Upper lobe of left lung (tissue), 6 donors: Measurements from ENCODE around the gene GPR25. TPM values are rescaled to one million over a fixed set of nuclear protein-coding genes. Genes with fewer than 3 reads are reported as not detected.

Source experiments
- ATAC-seq, 2 donors: fragments of 200-7000 bp; cut with Tn5 transposase; one replicate each; pipeline ENCODE4 v1.9.1; 2022; ENCODE audit warnings: mild to moderate bottlenecking in 2 of 2, moderate library complexity in 2 of 2; ENCODE audit not compliant: low FRiP score in 2 of 2
- DNase-seq, 2 donors: peaks; one replicate each; pipeline ENCODE4 v3.0.0-alpha.2; 2019 to 2020
- H3K27ac ChIP-seq, 4 donors: fragments of 200-600 bp; sonication (generic); one replicate each; pipeline ENCODE4 v1.5.1; 2016 to 2019
- H3K27me3 ChIP-seq, 4 donors: fragments of 200-600 bp; sonication (generic); one replicate each; pipeline ENCODE4 v1.5.1; 2017 to 2019
- H3K36me3 ChIP-seq, 4 donors: fragments of 200-600 bp; sonication (generic); one replicate each; pipeline ENCODE4 v1.5.1; 2016 to 2019
- H3K4me1 ChIP-seq, 4 donors: fragments of 200-600 bp; sonication (generic); one replicate each; pipeline ENCODE4 v1.5.1; 2018 to 2019
- H3K4me3 ChIP-seq, 4 donors: fragments of 200-600 bp; sonication (generic); one replicate each; pipeline ENCODE4 v1.5.1; 2017 to 2019; ENCODE audit warnings: mild to moderate bottlenecking in 2 of 4, moderate library complexity in 1 of 4
- H3K9me3 ChIP-seq, 4 donors: fragments of 200-600 bp; sonication (generic); one replicate each; pipeline ENCODE4 v1.5.1; 2018 to 2019
- EP300 ChIP-seq, 4 donors: sonication (generic); formaldehyde crosslinking; IDR thresholded peaks; one replicate each; pipeline ENCODE4 v1.5.1; 2017; ENCODE audit warnings: antibody characterized with exemption in 4 of 4, control low read depth in 2 of 4
- POLR2A ChIP-seq, 4 donors: fragments of 450-650 bp; IDR thresholded peaks; one replicate each; pipeline ENCODE4 v1.5.1; 2016 to 2017; ENCODE audit warnings: antibody characterized with exemption in 4 of 4, mild to moderate bottlenecking in 2 of 4
- POLR2AphosphoS5 ChIP-seq, 2 donors: sonication (generic); formaldehyde crosslinking; IDR thresholded peaks; one replicate each; pipeline ENCODE4 v1.5.1; 2017; ENCODE audit warnings: antibody characterized with exemption in 2 of 2
- WGBS, 2 donors: methylation state at CpG; one replicate each; pipeline ENCODE4 v1.1.5; 2017 to 2018; 5-methylcytosine and 5-hydroxymethylcytosine counted together
- total RNA-seq, 6 donors: library from RNA; depleted of rRNA in 4 of 6; stranded (reverse); fragments of >200 nt in 4 of 6; gene quantifications; one replicate each; pipeline versions ENCODE4 v1.1.0 to v1.2.1, GENCODE V29; 2016 to 2021
- TF ChIP-seq, protein P1 (sequence below), 6 experiments: fragments of 450-650 bp in 4 of 6; fragments of 200-600 bp in 2 of 6; sonication (generic) in 2 of 6; IDR thresholded peaks; one replicate each; pipeline ENCODE4 v1.5.1; 2016 to 2019; ENCODE audit warnings: antibody characterized with exemption in 6 of 6
- donor health status: DM: no; HTN: no; CAD: no; lungs with moderate emphysema.
- donor health status: DM: no; HTN: yes; CAD: no; lungs with severe emphysema.

GPR25 gene
- total RNA-seq, 6 donors from 2014 or later = 0.49 to 0.74 (median 0.54) TPM; not detected in 3

DNA sequence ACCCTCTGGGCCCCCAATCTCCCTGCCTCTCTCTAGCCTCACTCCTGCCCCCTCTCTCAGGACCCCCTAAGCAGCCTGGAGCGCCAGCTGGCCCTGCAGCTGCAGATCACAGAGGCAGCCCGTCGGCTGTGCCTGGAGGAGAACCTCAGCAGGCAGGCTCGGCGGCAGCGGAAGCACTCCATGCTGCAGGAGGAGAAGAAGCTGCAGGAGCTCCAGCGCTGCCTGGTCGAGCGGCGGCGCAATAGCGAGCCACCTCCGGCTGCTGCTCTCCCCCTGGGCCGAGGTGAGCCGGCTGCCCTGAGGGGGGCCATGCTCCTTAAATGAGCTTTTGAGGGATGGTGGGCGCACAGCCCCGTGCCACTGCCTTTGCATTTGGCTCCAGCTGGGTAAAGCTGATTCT, 28.1 kb downstream of the GPR25 start:
- 93 to 94% methylated on average over 12 to 17 of the region's 17 CpGs for WGBS, 2 donors

DNA sequence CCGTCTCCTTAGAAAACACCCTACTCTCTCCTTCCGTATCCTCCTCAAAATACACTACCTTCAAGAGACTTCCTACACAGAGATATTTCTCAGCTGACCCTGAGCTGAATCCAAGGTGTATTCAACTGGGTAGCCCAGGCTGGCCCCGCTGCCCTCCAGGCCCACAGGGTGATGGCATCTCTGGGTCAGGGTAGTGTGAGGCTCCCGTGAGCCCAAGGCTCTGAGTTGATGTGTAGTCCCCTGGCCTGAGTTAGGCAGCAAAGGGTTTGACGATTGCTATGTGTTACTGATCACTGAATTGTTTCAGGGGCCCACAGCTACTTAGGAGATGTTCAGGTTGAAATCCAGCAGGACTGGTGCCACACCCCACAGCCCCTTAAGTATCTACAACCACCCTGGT, 28.6 kb downstream of the GPR25 start:
- Histone ChIP-seq H3K4me1 (peaks cover 0 to 7% (median 3%) of the 10 kb centered on the region in 4 donors), H3K9me3 (no peaks in the 10 kb centered on the region), H3K4me3 (no peak overlapping the region), H3K36me3 (no peaks in the 10 kb centered on the region), H3K27me3 (no peaks in the 10 kb centered on the region), H3K27ac (no peak overlapping the region)
- DNase-seq = no peak
- no peak for ATAC-seq
- TF ChIP-seq POLR2AphosphoS5 (IDR thresholded peaks at IDR 0.05) = no peak
- TF ChIP-seq POLR2A (IDR thresholded peaks at IDR 0.05) = no peak
- TF ChIP-seq EP300 (IDR thresholded peaks at IDR 0.05) = no peak
- TF ChIP-seq, protein P1, sequence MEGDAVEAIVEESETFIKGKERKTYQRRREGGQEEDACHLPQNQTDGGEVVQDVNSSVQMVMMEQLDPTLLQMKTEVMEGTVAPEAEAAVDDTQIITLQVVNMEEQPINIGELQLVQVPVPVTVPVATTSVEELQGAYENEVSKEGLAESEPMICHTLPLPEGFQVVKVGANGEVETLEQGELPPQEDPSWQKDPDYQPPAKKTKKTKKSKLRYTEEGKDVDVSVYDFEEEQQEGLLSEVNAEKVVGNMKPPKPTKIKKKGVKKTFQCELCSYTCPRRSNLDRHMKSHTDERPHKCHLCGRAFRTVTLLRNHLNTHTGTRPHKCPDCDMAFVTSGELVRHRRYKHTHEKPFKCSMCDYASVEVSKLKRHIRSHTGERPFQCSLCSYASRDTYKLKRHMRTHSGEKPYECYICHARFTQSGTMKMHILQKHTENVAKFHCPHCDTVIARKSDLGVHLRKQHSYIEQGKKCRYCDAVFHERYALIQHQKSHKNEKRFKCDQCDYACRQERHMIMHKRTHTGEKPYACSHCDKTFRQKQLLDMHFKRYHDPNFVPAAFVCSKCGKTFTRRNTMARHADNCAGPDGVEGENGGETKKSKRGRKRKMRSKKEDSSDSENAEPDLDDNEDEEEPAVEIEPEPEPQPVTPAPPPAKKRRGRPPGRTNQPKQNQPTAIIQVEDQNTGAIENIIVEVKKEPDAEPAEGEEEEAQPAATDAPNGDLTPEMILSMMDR (IDR thresholded peaks at IDR 0.05) = no peak
- 95 to 96% methylated on average over 5 of the region's 5 CpGs for WGBS, 2 donors

More for the DNA sequence above, 28.1 kb downstream of the GPR25 start:
- Histone ChIP-seq H3K9me3 (no peaks in the 10 kb centered on the region), H3K36me3 (no peaks in the 10 kb centered on the region), H3K27ac (no peak overlapping the region), H3K27me3 (no peaks in the 10 kb centered on the region), H3K4me1 (peaks cover 0 to 7% (median 3%) of the 10 kb centered on the region in 4 donors), H3K4me3 (no peak overlapping the region)
- DNase-seq (peak in 1 of 2 donors; percentile 75), ATAC-seq (no peak)
- TF ChIP-seq EP300 (IDR thresholded peaks at IDR 0.05) (no peak), POLR2AphosphoS5 (IDR thresholded peaks at IDR 0.05) (no peak), POLR2A (IDR thresholded peaks at IDR 0.05) (no peak)
- TF ChIP-seq, protein P1 (IDR thresholded peaks at IDR 0.05) = no peak

DNA sequence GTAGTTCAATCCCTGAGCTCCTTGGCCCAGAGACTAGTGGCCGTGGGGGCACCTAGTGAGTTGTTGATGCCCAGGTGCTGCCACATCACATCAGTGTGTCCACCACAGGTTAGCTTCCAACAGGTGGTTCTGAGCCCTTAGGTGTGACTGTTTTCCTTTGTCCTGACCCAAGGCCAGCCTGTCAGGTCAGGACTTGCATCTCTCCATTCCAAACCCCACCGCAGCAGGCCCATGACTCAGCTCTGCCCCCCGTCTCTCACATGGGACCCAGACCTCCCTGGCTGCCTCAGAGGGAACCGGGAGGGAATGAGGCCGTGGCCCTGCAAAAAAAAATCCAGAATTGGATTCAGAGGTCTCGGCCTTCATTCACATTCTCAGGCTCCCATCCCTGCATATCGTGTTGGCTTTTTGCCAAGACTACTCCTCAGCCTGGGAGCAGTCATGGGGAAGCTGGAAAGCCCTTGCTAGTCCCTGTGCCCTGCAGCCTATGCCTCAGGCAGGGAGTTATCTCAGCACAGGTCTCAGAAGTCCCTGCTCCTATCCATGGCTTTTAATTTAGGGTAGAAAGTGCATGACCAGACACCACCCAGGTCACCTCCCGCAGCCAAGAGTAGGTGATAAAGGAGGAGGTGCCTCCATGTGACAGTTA, 29.1 kb downstream of the GPR25 start:
- TF ChIP-seq EP300 (IDR thresholded peaks at IDR 0.05) (no peak), POLR2AphosphoS5 (IDR thresholded peaks at IDR 0.05) (no peak), POLR2A (IDR thresholded peaks at IDR 0.05) (no peak)
- TF ChIP-seq, protein P1 (IDR thresholded peaks at IDR 0.05) = no peak
- DNase-seq = no peak
- Histone ChIP-seq H3K4me3 (no peak overlapping the region), H3K9me3 (no peaks in the 10 kb centered on the region), H3K36me3 (no peaks in the 10 kb centered on the region), H3K27ac (no peak overlapping the region), H3K27me3 (no peaks in the 10 kb centered on the region), H3K4me1 (peaks cover 0 to 5% (median under 1%) of the 10 kb centered on the region in 4 donors)
- ATAC-seq = no peak
- 72 to 76% methylated on average over 6 to 8 of the region's 8 CpGs for WGBS, 2 donors

DNA sequence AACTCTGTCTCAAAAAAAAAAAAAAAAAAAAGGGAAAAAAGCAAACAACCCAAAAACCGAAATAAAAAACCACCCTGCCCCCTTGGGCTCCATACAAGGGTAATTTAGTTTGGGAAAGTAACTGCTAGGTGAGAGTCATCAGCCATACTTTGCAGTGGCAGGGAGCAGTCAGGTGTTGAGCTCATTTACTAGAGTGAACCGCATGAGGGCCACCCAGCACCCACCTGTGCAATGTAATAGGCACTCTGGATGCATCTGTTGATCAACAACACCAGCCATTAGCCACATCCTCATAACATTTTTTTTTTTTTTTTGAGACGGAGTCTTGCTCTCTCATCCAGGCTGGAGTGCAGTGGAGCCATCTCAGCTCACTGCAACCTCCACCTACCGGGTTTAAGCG, 31.0 kb downstream of the GPR25 start:
- Histone ChIP-seq H3K27me3 (no peaks in the 10 kb centered on the region), H3K27ac (no peak overlapping the region), H3K9me3 (no peaks in the 10 kb centered on the region), H3K36me3 (no peaks in the 10 kb centered on the region), H3K4me3 (no peak overlapping the region), H3K4me1 (peaks cover 0 to 5% (median 0%) of the 10 kb centered on the region in 4 donors)
- whole genome bisulfite sequencing, 2 donors = 88 to 91% methylated on average over 5 of the region's 5 CpGs
- no peak for DNase-seq
- TF ChIP-seq, protein P1 (IDR thresholded peaks at IDR 0.05) = no peak
- TF ChIP-seq POLR2AphosphoS5 (IDR thresholded peaks at IDR 0.05) (no peak), POLR2A (IDR thresholded peaks at IDR 0.05) (no peak), EP300 (IDR thresholded peaks at IDR 0.05) (no peak)
- no peak for ATAC-seq

DNA sequence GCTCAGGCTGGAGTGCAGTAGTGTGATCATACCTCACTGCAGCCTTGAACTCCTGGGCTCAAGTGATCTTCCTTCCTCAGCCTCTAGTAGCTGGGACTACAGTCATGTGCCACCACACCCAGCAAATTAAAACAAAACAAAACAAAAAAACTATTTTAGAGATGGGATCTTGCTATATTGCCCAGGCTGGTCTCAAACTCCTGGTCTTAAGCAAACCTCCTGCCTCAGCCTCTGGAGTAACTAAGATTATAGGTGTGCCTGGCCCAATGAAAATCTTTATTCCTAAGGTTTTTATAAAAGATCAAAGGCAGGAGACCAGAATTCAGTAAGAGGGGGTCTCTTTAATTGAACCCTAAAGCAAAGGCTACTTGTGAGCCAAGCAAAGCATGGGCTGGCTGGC, 32.0 kb downstream of the GPR25 start:
- peaks cover 0 to 5% (median 0%) of the 10 kb centered on the region in 4 donors for H3K4me1 ChIP-seq
- no peak for TF ChIP-seq EP300 (IDR thresholded peaks at IDR 0.05)
- no peak for TF ChIP-seq POLR2AphosphoS5 (IDR thresholded peaks at IDR 0.05)
- TF ChIP-seq POLR2A (IDR thresholded peaks at IDR 0.05) = no peak
- no peak overlapping the region for H3K27ac ChIP-seq
- no peak overlapping the region for H3K4me3 ChIP-seq
- no peaks in the 10 kb centered on the region for H3K9me3 ChIP-seq
- no peaks in the 10 kb centered on the region for H3K36me3 ChIP-seq
- DNase-seq = no peak
- no peaks in the 10 kb centered on the region for H3K27me3 ChIP-seq
- no peak for ATAC-seq
